Erythroblast (primary cell): Measurements from ENCODE around the gene RARB.

Experiments
- GATA1 ChIP-seq: IDR thresholded peaks from 2 replicates; pipeline ENCODE4 v1.6.1; 2011; ENCODE audit warnings: low read depth, mild to moderate bottlenecking, control low read depth, low read length, moderate library complexity
- POLR2A ChIP-seq: IDR thresholded peaks from 2 replicates; pipeline ENCODE4 v1.6.1; 2011; ENCODE audit warnings: mild to moderate bottlenecking, low read length

DNA sequence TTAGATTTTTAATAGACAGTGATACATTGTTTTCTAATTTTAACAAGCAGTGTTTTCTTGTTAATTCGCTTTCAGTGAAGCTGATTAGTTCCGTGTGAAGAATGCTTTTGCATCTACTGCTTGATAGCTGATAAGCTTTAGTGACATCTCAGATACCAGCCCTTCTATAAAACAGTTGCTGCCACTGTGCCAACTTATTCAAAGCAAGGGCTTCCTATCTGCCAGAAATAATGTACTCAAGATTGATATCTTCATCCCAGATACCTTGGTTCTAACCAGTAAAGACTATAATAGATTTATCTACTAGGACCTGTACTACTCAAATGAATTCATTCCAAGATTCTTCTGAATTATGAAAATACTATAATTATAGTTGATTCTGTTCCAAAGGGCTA, 30.4 kb downstream of the RARB start:
- TF ChIP-seq POLR2A = no peak
- TF ChIP-seq GATA1 = no peak
